HG03378 (cell line): ENCODE measurements around the gene DNAJB8.

ENCODE experiments used
- ATAC-seq: cut with Tn5 transposase; IDR thresholded peaks from one replicate; pipeline ENCODE4 v1.9.1; 2021; ENCODE audit warnings: mild to moderate bottlenecking, moderate library complexity; ENCODE audit not compliant: unreplicated experiment

The DNAJB8 gene

DNA sequence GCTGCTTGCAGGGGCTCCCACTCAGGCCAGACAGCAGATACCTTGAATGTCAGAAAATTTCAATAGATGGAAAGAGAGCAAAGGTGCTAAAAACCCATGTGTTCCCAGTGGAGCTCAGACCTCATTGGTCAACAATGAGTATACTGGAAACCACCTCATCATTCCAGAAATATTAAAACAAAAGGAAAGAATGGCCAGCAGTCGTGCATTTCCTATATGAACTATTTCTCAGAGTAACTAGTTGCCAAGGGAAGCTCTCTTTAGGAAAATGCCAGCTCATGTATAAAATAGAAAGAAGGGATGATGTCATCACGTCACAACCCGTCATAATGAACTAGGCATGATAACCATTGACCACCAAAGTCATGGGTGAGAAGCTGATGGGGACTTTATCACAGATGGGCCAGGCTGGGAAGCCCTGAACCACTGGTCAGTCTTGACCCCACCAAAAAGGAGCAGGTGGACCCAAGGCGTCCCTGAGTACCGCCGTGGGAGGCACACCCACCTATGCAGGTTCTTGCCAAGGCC, 17.5 kb downstream of the DNAJB8 start:
- ATAC-seq, result no peak

DNA sequence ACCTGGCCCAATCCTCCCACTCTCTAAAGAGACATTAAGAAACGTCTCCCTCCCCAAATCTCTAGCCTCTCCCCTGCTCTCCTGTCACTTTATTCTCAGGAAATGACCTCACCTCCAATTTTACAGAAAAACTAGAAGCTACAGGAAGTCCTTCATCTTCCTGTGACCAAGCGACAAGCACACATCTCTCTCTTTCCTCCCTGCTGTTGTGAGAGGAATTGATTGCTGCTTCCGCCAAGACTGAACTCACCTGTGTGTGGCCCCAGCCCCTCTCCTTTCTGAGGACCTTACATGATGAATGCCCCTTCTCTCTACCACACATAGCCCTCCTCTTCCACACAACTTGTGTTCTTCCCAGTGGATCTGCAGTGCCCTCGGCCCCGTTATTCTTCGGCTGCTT, 18.2 kb downstream of the DNAJB8 start:
- no peak for ATAC-seq

DNA sequence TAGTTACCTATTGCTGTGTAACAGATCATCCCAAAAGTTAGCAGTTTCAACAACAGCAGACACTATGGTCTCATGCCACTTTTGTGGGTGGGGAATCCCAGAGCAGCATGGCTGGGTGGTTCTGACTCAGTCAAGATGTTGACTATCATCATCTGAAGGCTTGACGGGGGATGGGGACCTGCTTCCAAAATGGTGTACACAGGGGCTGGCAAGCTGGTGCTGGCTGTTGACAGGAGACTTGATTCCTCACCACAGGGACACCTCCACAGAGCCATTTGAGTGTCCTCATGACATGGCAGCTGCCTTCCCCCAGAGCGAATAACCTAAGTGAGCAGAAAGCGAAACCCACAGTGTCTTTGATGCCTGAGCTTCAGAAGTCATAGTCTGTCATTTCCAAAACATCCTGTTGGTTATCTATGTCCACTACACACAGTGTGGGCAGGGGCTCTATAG, 19.1 kb downstream of the DNAJB8 start:
- ATAC-seq, result no peak

DNA sequence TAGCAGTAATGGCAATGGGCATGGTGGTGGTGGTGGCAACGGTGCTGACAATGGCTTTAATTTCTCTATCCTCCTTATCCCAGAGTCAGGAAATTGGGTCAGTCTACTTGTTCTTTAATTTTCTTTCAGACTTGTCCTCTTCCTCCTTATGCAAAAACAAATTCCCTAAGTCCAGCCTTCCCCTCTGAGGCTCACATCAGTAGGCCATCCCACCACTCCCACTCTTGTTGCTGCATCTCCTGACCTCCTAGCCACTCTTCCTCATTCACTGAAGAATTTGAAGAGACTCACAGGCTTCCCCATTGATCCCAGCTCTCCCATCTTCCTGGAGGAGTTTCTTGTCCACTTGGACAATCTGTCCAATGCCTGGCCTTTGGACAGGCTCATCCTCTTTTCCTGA, 19.9 kb downstream of the DNAJB8 start:
- no peak for ATAC-seq

DNA sequence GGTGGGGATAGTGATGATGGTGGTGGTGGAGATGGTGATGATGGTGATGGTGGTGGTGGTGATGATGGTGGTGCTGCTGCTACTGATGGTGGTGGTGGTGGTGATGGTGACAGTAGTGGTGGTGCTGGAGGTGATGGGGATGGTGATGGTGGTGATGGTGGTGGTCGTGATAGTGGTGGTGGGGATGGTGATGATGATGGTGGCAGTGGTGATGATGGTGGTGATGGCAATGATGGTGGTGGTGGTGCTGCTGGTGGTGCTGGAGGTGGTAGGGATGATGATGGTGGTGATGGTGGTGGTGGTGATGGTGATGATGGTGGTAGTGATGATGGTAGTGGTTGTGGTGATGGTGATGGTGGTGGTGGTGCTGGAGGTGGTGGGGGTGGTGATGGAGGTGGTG, 21.3 kb downstream of the DNAJB8 start:
- no peak for ATAC-seq

DNA sequence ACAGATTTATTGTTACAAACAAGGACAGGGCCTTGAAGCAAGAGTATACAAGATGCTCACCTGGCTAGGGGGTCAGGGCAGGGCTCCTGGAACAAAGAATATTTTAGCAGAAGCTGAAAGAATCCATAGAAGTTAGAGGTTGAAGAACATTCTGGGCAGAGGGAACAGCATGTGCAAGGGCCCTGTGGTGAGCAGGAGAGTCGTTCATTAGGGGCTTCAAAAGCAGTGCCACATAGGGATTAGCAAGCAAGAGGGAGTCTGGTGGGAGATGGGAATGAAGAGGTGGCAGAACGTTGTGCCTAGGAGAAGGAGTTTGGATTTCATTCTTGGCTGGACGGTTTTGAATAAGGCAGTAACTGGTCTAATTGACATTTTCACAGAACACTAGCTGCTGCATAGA, 22.9 kb downstream of the DNAJB8 start:
- ATAC-seq, result no peak

DNA sequence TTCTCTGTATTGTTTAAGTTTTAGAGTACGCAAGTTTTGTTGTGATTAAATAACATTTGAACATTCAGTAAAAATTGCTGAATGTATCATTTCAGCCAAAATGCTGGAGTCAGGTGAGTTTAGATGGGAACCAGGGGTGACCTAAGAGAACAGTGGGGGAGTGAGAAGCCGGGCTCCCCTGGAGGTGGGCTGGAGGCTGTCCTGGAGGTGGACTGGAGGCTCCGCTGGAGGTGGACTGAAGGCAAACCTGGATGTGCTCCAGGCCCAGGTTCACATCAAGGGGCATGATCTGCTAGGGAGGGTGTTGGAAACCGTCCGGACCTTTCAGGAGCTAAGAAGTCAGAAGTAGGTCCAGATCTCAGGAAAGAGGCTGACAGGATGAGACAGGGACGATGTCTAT, 23.7 kb downstream of the DNAJB8 start:
- no peak for ATAC-seq

DNA sequence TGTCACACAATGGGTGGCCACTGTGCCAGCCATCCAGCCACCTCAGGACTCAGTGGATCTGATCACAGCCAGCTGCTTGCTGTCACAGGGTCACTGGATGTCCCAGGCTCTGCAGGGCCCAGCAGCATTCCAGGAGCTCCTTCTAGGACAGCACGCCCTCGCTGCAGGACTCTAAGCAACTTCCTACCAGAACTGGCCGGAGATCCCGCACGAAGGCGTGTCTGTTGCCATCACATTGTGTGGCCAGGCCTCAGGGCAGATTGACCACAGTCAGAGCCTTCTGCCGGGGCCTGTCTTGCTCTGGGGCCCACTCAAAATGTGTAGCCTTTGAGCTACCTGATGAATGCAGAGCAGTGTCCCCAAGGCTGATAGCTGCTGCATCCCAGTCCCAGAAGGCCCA, 24.6 kb downstream of the DNAJB8 start:
- ATAC-seq, result no peak

DNA sequence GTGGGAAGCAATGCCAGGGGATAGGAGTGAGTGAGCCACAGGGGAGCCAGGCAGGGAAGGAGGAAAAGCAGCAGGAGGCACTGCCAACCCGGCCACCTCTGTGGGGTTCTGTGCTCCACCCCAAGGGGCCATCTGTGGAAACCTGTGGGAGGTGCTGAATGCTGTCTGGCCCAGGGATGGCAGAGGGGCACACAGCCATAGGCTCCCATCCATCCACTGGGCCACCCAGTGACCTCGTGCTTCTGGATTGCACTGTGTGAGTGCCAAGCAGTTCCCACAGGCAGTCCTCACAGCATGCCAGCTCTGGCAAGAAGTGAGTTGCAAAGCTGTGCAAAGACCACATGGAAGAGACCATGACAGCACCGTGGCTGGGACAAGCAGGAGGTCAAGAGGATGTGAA, 27.5 kb downstream of the DNAJB8 start:
- ATAC-seq, result no peak

DNA sequence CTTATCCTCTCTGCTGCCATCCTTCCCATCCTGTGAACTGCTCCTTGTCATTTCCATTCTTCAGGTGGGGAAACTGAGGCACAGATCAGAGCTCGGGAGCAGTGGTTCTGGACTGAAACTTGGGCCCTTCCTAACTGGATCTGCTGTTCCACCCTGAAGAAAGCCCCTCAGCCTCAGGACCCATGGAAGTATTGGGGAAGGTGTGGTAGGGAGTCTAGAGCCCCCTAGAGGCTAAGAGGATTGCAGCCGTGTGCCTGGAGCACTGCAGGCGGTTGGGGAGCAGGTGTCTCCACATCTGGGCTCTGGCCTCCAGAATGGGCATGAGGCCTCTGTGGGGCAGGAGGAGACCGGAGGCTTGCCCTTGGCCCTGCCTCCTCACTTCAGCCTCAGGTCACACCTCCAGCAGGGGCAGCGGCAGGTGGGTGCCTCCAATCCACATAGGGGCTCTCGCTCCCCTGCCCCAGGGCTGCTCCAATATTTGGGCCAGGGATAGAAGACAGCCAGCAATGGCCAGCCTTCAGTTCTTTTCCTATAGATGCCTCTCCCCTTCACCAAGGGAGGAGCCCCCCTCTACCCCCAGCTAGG, 28.1 kb downstream of the DNAJB8 start:
- no peak for ATAC-seq

DNA sequence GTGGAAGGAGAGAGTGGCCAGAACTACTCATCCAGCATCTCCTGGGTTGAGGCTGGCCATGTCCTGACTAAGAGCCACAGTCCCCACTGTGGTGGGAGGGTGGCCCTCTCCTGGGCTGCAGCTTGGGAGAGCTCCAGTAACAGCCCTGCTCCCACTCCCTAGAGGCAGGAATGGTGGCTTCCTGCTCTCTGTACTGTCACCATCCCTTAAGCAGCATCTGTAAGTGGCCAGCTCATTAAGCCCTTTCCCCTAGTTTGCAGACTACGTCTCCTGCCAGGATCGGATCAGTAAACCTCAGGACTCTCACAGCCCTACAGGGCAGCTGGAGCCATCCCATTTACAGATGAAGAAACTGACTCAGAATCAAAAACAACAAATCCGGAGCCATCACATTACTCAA, 30.5 kb downstream of the DNAJB8 start:
- ATAC-seq, result no peak

DNA sequence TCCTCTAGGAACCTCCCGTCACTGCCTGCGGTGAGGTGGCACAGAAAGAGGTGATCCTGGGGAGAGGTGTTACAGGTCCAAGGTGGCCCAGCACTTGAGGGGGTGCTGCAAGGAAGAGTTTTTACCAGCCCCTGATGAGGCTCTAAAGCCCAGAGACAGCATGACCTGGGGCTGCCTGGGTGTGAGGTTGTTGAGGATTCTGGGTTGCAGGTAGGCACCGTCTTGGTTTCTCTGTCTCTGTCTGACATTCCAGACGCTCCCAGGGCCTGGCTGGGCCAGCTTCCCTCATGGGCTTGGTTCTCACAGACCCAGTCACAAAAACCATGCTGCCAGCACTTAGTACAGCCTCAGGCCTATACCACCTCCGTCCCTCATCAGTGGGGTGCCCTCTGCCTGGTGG, 31.1 kb downstream of the DNAJB8 start:
- no peak for ATAC-seq

DNA sequence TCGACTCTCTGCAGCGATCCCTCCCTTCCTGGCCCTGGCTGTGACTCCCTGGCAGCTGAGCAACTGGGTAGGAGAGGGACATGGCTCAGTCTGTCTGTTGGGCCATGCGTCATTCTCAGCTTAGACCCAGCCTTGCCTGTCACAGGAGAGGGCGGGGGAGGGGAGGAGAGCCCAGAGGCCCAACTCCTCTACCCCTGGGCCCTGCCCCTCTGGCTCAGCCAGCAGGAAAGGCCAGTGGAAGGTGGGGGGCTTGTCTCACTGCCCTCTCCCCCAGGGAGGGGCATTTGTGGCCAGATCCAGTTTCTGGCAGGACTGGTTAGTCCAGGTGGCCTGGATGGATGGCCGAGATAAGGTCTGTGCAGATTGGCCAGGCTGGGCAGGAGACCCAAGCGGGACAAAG, 31.6 kb downstream of the DNAJB8 start:
- no peak for ATAC-seq

DNA sequence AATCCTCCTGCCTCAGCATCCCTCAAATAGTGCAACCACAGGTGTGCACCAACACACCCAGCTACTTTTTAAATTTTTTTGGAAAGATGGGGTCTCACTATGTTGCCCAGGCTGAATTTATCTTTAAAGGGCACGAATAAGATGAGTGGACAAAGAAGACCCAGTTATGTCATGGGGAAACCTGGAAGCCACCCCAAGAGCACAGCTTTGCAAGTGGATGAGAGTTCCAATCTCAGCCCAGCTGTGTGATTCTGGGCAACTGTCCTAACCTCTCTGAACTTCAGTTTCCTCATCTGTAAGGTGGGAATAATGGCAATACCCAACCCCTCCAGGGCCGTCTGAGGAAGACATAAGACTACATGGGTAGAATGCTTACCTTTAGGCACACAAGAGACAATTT, 32.2 kb downstream of the DNAJB8 start:
- no peak for ATAC-seq

DNA sequence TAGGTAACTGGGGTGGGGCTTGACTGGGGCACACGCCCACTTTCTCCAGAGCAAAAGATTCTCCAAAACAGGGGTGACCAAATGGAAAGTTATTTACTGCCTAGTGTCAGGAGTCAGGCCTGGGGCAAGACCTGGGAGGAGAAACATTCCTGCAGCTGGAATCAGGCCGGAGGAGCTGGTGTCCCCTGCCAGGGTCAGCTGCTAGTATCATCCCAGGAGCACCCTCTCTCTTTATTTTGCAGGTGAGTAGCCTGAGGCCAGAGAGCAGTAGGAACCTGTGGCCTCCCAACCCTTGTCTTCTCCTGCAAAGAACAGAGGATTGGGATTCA, 32.9 kb downstream of the DNAJB8 start:
- no peak for ATAC-seq

DNA sequence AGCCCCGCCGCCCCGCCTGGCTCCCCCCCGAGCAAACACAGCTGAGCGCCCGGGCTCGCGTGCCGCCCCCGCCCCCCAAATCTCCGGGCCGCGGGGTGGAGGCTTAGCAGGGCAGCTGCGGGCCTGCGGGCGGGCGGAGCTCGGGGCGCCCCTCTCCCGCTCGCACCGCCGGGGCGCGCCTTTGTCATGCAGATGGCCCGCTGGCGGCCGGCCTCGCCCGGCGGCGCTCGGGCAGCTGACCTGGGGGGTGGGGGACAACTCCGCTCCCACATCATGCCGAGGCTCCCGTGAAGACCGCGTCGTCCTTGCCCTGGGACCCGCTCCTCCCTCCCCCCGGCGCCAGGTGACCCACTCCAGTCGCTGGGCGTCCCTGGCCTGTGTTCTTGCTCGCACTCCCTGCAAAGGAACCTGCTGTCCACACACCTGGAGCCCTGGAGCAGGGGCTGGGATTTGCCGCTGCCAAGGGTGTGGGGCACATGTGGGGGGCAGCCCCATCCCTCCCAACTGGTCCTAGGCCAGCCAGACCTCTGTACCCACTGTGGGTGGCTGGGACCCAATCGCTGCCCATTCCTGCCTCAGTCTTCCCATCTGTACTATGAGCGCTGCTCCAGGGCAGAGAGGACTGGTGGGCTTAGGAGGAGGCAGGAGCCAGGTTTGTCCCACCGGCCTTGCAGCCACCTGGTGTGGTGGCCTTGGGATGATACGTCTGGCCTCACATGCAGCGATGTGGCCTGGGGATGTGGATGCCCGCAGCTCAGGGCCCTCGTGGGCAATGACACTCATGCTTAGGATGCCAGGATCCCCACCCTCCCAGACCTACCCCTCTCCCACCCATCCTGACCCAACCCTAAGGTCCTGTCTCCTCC, 33.5 kb downstream of the DNAJB8 start:
- no peak for ATAC-seq

DNA sequence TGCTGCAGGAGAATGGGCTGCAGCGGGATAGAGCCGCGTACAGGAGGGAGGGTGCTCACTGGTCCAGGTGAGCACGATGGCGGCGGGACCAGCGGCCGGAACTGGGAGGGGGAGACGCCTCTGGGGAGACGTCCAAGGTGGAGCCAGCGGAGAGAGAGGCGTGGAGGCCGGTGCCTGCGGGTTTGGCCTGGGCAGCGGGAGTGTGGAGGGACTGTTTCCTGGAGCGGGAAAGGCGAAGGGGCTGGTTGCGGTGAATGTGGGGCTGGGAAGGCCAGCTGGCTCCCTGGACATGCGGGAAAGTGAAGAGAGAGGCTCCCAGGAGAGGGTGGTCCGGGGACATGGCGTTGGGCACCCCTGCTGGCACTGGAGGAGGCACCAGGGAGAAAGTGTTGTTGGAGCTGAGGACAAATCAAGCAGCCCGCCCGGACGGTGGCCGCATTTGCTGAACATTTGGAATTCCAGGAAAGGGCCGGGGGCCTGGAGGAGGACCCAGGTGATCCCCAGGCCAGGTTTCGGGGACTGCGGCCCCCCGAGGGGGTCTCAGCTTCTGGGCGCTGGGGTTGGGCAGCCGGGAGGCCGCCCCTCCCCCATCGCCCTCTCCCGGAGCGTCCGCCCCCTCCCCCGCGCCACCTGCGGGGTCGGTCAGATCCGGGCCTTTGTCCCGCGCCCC, 34.3 kb downstream of the DNAJB8 start:
- no peak for ATAC-seq

DNA sequence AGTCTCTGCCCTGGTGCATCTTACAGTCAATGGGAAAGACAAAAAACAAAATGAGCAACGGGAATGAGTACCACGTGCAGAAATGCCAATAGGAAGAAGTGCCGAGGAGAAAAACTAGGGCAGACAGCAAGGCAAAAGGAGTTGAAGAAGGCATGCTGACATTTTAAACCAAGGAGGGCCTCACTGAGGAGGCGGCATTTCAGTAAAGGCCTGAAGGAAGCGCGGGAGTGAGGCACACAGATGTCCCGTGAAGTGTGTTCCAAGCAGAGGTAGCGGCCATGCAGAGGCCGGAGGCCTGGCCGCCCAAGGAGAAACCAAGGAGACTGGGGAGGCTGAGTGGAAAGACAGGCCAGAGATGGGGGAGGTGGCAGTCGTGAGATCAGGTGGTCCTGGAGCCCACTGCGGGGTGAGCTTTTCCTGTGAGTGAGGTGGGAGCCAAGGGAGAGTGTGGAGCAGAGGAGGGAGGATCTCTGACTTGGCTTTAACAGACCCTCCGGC, 34.8 kb downstream of the DNAJB8 start:
- no peak for ATAC-seq

DNA sequence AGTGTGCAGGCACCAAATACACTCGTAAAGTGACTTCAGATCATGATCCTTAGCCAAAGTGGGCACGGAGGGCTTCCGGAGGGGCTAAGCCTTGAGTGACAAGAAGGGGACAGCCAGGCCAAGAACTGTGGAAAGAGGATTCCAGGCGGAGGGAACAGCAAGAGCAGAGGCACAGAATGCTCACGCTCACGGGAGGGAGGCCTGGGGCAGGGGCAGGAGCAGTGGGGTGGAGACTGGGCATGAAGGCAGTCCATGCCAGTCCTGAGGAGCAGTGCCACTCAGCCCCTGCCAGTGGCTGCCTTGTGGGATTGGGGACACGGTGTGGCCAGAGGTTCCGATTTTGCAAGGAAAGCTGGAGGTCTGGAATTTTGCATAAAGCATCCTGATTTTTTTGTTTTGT, 36.0 kb downstream of the DNAJB8 start:
- ATAC-seq, result no peak

DNA sequence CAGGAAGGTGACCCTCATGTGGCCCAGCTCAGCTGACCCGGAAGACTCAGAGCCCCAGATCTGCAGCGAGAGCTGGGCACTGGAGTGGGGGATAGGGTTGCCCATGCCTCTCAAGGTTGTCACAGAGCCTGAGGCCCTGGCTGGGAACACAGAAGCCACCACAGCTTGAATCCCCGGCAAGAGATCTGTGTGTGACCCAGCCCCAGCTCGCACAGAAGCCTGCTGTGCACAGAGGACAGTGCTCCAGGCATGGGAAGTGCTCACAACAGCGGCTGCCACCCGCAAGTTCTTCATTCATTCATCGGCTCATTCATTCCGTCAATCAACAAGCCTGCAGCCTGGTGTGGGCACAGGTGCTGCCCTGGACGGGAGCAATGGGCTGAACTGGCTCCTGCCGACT, 36.4 kb downstream of the DNAJB8 start:
- no peak for ATAC-seq

DNA sequence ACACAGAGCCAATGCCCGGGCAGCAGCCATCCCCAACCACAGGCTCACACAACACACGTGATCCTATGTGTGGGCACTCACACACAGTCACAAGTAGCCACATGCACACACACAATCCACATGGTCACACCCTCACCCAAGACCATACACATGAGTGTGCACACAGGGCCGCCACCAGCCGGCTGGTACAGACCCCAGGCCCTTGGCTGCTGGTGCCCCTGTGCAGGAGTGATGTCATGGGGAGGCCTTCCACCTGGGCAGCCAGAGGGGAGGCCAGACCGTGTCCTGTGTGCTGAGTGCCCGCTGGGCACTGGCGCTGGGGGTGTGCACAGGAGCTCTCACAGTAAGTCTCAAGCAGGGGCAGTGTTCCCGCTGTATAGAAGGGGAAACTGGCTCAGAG, 36.9 kb downstream of the DNAJB8 start:
- no peak for ATAC-seq

DNA sequence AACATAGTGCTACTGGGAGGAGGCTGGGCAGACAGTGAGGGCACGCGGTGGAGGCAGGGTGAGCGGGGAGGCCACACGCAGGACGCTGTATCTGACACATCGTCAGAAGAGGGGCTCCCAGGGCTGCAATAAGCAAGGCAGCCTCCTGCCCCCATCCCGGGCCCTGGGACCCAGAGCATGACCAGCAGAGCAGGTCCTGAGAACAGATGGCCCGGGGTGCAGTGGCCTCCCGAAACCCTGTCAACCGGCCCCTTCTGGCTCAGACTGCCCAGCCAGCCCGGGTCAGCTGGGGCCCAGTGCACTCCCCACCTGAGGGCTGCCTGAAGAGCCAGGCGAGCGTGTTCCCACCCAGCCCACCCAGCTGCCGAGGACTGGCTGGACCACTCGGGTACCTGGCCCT, 37.4 kb downstream of the DNAJB8 start:
- ATAC-seq, result no peak
